GM19455 (cell line): ENCODE data around the gene KRTAP12-2.
"Not testable (repeated sequence)": the region's sequence is repeated elsewhere in the genome, so short reads cannot be mapped to it uniquely, and the experiment has no call there.

Experiments used
- ATAC-seq: cut with Tn5 transposase; IDR thresholded peaks from one replicate; pipeline ENCODE4 v1.9.1; 2021; ENCODE audit not compliant: unreplicated experiment

KRTAP12-2 gene

DNA sequence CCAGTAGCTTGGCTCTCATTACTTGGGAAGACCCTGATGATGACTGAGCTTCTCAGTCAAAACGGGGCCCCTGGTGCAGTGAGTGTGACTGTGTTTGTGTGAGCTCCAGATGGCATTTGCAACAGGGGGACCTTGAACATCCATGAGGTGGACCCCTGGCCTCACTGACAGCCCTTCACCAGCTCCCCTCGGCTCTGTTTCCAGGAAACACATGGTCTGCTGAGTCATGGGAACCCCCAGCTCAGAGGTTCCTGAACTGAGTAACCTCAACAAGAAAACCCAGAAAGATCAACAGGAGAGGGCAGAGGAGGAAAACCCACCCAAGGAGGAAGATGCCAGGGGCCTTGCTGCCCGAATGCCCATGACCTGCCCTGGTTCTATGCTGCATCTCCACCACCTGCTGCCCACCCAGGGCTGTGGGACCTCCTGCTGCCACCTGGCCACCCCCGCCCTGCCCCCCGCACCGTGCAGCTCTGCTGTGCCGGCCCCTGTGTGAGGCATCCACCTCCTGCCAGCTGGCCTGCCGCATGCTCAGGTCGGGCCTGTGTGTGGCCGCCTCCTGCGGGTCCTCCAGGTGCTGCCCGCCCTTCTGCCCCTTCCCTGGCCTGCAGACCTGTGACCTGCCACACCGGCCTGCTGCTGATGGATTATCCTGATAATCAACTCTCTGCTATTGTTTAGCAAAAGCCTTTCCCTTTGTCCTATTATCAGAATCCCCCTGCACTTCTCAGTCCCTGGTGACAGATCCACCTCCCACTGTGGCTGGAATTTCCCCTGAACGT is 19.5 kb upstream of the KRTAP12-2 start:
- ATAC-seq: no peak

DNA sequence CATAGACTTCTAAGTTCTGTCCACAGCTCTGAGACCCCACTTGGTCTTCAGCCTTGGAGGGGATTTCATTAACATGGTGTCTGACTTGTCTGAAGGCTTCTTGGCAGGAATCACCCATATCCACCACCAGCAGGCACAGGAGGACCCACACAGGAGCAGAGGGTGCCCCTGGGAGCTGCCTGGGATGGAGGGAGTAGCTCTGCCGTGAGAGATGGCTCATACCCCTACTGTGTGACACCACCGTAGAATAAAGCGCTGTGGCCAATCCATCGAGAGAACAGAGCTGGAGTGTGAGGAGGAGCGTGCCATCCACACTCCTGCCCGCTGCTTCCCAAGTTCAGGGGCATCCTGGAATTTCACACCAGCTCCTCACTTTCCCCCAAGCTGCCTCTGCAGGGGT is 18.3 kb upstream of the KRTAP12-2 start:
- ATAC-seq: not testable (repeated sequence)

DNA sequence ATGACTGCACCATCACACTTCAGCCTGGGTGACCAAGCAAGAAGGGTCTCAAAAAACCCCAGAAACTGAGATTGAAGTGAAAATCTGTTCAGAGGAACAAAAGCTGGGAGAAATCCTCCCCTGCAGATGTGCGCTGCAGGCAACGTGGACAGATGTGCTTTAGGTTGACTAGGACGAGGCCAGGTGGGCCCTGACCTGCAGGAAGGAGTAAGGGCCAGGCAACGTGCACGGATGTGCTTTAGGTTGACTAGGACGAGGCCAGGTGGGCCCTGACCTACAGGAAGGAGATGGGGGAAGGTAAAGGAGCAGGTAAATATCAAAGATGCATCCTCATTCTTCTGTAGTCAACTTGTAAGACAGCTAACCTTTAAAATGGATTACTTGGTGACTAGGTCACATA is 17.8 kb upstream of the KRTAP12-2 start:
- ATAC-seq: no peak

DNA sequence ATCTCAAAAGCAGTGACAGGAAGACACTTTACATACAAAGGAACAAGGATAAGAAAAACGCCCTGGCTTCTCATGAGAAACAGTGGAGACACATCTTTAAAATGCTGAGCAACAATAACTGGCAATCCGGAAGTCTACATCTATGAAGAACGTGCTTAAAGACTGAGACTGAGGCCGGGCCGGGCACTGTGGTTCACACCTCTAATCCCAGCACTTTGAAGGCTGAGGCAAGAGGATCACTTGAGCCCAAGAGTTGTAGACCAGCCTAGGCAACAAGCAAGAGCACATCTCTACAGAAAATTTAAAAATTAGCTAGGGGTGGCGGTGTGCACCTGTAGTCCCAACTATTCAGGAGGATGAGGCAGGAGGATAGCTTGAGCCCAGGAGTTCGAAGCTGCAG is 17.4 kb upstream of the KRTAP12-2 start:
- ATAC-seq: no peak

DNA sequence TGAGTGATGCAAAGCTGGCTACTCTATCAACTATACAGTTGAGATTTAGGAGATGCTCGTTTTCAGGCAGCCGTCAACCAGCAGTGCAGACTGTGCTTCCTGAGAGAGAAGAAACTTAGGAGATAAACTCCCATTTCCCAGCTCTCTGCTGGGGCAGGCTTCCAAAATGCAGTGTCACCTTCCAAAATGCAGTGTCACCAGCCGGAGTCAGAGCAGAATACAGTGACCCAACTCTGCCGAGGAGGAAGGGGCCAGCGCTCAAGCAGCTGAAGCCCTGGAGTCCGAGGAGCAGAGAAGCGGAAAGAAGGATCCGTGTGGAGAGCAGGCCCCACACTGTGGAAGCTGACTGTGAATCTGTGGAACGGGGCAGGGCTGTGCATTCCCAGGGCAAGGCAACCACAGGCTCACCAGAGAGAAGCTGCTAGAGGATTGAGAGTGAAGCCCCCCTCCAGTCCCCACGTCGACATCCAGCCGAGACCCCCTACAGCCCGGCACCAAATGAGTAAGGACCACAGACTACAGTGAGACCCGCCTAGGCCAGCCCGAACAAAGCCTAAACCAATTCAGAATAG is 15.9 kb upstream of the KRTAP12-2 start:
- ATAC-seq: no peak

DNA sequence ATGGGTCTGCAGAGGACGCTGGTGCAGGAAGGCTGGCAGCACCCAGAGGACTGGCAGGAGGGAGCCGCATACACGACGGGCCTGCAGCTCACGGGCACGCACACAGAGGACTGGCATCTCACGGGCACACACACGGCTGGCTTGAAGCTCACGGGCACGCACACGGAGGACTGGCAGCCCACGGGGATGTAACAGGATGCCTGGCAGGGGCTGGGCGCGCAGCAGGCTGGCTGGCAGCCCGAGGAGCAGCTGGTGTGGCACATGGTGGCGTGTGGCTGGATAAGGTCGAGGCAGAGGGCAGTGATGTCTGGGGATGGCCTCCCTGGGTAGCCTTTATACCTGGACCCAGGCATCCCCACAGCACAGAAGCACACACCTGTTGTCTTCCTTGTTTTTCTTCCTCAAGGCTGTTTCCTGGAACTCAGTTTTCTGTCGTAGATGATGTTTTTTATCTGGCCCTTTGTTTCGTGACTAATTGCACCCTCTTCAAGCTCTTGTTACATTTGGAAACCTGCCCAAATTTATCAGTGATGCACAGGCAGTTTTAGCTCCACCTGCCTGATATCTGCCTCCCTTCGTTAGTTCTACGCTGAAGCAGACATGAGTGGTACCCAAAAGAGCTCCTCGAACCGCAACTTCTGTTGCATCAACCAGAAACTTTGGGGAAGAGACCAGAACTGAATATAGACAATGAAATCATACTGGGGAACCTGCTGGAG is 15.3 kb upstream of the KRTAP12-2 start, which contains the start of gene KRTAP12-1:
KRTAP12-1 (minus strand) TSS at position 303 of the 719 bp plus-strand sequence; CDS start at position 263, 40 bp downstream.
- ATAC-seq: no peak

DNA sequence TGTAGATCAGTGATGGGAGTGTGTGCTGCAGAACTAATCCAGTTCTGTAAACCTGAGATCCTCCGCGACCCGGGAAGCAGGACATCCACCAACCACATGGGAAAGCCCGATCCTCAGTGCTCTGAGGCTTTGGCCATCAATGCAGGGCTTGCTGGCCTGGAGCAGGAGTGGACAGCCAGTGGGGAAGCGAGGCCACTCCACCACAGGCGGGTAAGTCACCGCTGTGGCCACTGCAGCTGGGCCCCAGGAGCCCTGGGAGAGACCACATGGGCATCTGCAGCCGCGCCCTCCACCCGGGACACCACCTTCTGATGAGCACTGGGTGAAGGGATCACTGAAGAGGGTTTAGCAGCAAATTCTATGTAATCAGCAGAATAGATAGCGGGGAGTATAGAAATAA is 14.4 kb upstream of the KRTAP12-2 start:
- no peak for ATAC-seq

DNA sequence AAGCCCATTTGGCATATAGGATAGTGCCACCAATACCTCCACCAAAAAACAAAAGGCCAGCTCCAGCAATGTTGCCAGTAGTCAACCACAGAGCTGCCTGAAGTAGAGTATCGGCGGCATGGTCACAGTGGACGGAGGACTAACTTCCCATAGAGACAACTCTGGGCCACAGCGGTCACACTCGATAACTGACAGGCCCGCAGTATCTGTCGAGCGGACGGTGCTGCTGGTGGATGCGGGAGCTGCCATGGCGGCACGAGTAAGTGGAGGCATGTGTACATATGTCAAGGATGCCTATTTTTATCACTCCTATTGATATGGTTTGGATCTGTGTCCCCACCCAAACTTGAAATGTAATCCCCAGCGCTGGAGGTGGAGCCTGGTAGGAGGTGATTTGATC is 11.2 kb upstream of the KRTAP12-2 start:
- ATAC-seq: no peak

DNA sequence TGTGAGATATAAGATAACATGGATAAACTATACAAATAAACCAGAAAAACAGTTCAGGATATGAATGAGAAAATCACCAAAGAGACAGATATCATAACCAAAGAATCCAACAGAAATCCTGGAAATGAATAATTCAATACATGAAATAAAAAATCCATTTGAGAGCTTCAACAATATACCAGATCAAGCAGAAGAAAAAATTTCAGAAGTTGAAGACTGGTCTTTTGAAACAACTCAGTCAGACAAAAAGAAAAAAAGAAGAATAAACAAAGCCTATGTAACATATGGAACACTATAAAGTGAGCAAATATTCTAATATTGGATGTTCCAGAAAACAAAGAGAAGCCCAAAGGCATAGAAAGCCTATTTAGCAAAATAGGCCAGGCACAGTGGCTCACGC is 5.2 kb upstream of the KRTAP12-2 start:
- ATAC-seq: no peak

DNA sequence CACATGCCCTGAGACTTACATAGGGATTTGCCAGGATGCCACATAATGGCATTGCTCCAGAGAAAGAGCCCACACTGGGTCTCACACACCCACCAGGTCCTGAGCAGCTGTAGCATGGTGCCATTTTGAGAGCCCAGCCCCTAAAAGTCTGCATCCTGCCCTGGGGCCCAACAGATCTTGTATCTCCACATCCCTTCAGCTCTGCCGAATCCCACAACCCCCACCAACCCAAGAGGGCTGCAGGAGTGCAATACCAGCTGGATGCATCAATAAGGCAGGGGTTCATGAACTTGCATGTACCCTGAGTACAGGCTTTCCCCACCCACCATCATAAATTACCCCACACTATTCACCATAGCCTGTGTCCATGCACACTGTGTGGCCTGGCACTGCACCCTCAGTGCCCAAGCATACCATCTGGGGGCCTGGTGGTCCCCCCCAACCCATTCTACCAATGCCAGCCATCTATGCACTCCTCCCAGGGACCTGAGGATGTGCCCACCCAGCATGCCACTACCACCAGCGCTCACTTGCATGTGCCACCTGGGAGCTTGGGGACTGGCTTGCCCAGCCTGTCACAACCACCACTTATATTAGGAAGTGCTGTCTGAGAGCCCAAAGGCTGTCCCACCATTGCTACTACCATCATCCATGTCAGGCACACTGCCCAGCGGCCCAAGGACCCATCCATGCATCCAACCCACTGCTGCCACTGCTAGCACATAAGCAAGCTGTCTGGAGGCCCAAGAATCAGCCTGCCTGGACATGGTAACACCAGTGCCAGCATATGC is 4.1 kb upstream of the KRTAP12-2 start:
- no peak for ATAC-seq

DNA sequence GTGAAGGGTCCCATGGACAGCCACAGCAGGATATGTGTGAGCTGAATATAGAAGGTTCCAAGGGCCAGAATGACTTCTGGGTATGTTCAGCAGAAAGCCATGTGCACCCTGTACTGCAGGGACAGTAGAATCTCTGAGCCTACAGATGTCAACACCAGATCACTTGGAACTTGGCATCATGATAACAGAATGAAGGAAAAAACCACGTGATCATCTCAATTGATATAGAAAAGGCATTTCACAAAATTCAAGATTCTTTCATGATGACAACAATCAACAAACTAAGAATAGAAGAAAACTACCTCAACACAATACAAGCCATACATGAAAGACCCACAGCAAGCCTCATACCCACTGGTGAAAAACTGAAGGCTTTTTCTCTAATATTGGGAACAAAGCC is 885 bp upstream of the KRTAP12-2 start:
- no peak for ATAC-seq

DNA sequence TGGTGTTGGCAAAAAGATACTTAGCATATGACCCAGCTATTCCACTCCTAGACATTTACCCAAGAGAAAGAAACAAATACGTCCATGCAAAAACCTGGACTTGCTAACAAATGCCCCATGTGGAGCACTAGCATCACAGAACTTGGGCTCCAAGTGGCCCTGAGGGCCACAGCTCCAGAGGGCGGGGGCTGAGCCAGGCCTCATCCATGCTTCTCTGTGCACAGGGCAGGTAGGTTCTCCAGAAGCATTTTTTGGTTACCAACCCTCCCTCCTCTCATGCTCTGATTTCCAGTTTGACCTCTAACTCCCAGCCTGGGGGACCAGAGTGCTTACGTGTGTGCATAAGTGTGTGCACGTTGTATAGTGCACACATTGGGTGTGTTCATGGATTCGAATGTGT is 2.0 kb downstream of the KRTAP12-2 start:
- no peak for ATAC-seq

DNA sequence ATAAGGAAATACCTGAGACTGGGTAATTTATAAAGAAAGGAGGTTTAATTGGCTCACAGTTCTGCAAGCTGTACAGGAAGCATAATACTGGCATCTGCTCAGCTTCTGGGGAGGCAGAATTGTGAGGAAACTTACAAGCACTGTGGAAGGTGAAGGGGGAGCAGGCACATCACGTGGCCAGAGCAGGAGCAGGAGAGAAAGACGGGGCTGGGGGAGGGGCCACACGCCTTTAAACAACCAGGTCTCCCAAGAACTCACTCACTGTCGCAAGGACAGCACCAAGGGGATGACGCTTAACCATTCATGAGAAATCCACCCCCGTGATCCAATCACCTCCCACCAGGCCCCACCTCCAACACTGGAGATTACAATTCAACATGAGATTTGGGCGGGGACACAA is 5.2 kb downstream of the KRTAP12-2 start:
- ATAC-seq: not testable (repeated sequence)

DNA sequence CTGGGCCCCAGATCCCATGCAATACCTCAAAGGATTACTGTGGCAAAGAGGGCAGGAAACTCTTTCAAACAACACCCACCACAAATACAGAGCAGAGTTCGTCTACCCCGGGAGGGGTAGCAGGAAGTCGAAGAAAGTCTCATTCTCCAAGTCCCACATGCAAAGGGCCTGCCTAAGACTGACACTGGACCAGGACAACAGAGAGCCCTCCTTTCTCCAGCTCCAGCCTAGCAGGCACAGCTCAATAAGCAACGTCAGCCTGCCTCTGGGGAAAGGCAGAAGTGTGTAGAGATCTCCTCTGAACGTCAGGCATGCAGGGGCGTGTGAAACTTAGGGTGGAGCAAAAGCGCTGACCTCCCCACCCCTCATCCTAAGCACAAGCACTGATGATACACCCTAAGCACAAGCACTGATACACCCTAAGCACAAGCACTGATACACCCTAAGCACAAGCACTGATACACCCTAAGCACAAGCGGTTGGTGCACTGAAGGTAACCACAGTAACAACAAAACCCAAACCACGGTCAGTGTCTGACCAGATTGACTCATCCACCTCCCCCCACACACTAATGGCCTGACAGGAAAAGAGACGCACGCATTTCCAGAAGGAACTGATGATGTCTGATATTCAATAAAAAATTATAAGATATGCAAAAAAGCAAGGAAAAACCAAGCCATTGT is 7.7 kb downstream of the KRTAP12-2 start:
- ATAC-seq: no peak

DNA sequence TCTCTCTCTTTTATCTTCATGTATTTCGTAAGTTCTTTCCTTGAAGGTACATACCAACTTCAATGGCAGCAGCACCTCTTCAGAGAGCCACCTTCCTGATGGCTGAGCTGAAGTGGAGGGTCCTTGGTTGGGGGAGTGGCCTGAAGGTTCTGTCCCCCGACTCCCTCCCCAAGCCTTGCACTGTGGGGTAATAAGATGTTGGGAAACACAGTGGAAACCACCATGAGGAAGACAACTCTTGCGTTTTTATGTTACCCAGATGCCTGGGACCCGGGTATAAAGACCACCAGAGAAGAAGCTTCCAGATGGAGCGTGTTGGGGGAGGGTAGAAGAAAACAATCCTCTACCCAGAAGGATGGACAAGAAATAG is 8.2 kb downstream of the KRTAP12-2 start:
- no peak for ATAC-seq

DNA sequence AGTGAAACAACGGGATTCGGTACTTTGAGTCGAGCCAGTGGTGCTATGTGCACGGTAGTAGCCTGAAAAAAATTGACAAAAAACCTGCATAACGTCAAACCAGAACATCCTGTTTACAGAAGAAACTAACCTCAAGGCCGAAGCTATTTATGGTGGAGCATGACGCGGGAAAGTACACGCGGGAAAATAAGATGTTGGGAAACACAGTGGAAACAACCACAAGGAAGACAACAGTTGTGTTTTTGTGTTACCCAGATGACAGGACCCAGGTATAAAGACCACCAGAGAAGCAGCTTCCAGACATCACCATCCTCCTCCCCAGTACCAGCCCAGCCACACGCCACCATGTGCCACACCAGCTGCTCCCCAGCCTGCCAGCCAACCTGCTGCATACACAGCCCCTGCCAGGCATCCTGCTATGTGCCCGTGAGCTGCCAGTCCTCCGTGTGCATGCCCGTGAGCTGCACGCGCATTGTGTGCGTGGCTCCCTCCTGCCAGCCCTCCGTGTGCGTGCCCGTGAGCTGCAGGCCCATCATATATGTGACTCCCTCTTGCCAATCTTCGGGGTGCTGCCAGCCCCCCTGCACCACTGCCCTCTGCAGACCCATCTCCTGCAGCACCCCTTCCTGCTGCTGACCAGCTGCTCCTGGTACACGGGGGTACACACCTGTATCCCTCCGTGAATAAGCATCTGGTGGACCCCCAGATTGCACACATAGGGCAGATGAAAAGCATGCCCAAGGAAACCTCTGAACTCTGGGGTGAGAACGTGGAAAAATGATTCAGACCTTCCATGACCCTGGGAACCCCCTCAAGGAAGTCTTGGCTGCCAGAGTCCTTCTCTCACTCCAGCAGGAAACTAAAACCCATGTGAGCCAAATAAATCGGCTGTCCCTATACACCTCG is 8.8 kb downstream of the KRTAP12-2 start, which contains the start of gene KRTAP12-3:
KRTAP12-3 (plus strand) TSS at position 298 of the 906 bp plus-strand sequence; CDS start at position 346, 48 bp downstream.
- no peak for ATAC-seq

DNA sequence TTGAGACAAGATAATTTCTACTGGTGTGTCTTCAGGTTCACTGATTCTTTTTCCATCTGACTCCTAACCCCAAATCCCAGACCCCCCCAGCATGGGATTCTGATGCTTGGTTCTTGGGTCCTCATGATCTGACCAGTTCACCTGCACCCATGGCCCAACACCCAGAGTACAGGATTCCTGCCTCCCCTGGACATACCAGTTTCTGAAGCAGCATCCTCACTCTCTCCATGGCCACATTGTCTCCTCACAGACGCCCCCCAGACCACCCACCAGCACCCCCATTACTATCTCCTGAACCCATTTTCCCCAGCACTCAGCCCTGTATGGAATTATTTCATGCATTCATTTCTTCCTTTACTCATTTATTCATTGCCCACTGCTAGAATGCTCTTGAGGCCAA is 9.9 kb downstream of the KRTAP12-2 start:
- ATAC-seq: no peak

DNA sequence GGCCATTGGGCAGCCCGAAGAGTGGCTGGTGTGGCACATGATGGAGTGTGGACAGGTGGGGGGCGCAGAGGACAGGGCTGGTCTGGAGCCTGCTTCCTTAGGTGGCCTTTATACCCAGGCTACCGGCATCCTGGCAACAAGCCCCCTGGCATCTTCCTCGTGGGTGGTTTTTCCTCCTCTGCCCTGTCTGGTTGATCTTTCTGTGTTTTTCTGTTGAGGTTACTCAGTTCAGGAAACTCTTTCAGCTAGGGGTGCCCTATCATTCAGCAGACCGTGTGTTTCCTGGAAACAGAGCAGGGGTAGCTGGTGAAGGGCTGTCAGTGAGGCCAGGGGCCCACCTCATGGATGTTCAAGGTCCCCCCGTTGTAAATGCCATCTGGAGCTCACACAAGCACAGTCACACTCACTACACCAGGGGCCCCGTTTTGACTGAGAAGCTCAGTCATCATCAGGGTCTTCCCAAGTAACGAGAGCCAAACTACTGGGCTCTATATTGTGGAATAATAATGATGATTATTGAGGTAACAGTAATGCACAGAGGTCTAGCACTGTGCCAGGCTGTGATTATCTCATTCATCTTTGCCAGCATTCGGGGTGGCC is 12.1 kb downstream of the KRTAP12-2 start, which contains the start of gene KRTAP12-4:
KRTAP12-4 (minus strand) TSS at position 84 of the 600 bp plus-strand sequence; CDS start at position 39, 45 bp downstream.
- no peak for ATAC-seq
